HG03108 (cell line): ENCODE results near the gene BASP1.
"Not testable (repeated sequence)": the region's sequence is repeated elsewhere in the genome, so short reads cannot be mapped to it uniquely, and the experiment has no call there.

ENCODE experiments used
- ATAC-seq: cut with Tn5 transposase; IDR thresholded peaks from one replicate; pipeline ENCODE4 v1.9.1; 2021; ENCODE audit warnings: moderate library complexity; ENCODE audit not compliant: unreplicated experiment

Gene BASP1

GRCh38 chr5:17249029-17249634 lies 31.7 kb downstream of the BASP1 start:
- ATAC-seq, result no peak

DNA sequence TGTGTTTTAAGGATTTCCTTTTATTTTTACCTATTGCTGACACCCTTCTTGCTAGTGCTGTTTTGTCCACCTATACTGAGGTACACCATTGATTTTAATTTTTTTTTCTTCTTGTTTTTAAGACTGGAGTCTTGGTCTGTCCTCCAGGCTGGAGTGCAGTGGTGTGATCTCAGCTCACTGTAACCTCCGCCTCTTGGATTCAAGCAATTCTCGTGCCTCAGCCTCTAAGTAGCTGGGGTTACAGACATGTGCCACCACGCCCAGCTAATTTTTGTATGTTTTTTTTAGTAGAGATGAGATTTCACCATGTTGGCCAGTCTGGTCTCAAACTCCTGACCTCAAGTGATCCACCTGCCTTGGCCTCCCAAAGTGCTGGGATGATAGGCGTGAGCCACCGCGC lies 32.4 kb downstream of the BASP1 start:
- ATAC-seq, result not testable (repeated sequence)

DNA sequence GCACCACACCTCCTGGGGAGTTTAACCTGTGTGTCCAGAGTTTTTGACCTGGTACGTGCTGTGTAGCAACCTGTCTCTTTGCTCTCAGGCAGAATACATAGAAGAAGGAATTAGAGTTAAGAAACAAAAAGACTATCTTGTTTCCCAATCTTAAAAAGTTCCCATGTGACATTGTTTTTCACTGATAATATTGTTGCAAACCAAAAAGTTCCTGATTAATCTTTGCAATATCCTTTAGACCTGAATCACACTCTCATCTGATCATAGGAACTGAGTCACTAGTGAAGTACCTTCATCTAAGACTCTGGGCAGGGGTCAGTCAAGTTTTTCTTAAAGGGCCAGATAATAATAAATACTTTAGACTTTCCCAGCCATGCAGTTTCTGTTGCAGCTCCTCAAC lies 35.1 kb downstream of the BASP1 start:
- no peak for ATAC-seq

- ATAC-seq, result peak; percentile 39
Observed at GRCh38 chr5:17255471-17256021, 38.1 kb downstream of the BASP1 start.

- no peak for ATAC-seq
Observed at GRCh38 chr5:17256171-17256570, 38.7 kb downstream of the BASP1 start.

- ATAC-seq, result no peak
Observed at GRCh38 chr5:17256839-17257238, 39.4 kb downstream of the BASP1 start.

DNA sequence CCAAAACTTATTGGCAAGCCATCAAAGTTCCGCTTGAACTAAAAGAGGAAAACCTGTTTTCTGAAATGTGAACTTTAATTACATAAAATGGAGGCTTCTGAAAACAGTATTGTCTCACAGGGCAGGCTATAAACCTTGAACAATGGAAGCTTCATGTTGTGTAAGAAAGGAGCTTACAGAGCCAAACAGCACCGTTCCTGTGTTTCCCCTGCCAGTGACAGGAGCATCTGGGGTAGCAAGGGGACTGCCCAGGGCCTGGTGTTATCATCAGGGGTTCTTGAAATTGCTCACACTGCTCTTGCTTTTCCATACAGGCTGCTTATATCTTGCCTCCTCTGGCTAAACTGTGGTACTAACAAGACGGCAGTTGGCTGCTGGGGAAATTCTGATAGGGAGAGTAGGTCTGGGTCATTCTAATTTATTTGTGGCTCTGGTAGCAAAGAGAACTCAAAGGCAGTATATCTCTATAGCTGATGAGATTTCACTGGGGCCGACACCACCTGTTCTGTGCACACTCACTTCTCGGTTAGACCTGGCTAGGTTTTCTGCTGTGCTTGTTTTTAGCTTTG lies 40.4 kb downstream of the BASP1 start:
- ATAC-seq, result peak; percentile 65

DNA sequence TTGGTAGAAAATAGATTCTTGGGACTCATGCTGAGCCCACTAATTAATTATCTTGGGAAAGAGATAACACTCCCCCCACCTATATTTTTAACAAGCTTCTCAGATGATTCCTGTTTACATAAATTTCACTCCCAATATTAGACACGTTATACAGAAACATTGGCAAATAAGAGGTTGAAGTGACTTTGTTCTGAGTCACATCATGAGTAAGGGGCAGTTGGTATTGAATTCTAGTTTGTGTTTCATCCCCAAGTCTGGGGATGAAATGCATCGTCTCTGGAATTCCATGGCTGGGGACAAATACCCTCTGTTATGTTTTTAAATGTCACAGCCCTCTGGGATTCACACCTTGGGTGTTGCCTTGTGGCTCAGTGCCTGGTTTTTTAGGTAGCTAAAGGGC lies 41.0 kb downstream of the BASP1 start:
- no peak for ATAC-seq

DNA sequence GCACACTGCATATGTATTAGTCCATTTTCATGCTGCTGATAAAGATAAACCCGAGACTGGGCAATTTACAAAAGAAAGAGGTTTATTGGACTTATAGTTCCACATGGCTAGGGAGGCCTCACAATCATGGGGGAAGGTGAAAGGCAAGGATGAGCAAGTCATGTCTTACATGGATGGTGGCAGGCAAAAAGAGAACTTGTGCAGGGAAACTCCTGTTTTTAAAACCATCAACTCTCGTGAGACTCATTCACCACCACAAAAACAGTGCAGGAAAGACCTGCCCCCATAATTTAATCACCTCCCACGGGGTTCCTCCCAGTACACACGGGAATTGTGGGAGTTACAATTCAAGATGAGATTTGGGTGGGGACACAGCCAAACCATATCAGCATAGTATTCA lies 41.6 kb downstream of the BASP1 start:
- ATAC-seq, result not testable (repeated sequence)

- no peak for ATAC-seq
Observed at GRCh38 chr5:17259630-17260257, 42.3 kb downstream of the BASP1 start.

DNA sequence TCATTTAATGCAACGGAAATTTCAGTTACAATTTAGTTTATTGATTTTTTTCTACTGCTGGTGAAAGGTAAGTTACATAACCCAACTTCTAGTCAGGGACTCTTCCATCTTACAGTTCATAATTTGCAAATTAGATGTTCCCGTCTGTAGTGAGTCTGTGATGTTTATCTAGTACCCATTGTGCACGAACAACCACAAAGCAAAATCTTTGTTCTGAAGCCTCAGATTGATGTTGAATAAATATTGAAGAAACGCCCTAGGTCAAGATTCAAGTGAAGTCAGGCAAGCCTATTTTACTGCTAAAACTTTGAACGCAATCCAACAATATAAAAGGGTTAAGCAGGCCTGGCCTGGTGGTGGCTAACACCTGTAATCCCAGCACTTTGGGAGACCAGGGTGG lies 43.1 kb downstream of the BASP1 start:
- no peak for ATAC-seq

GRCh38 chr5:17261075-17261474 lies 43.6 kb downstream of the BASP1 start:
- ATAC-seq, result no peak

- ATAC-seq, result no peak
Observed at GRCh38 chr5:17265041-17265440, 47.6 kb downstream of the BASP1 start.

GRCh38 chr5:17267106-17267505 lies 49.7 kb downstream of the BASP1 start:
- ATAC-seq, result peak; percentile 40

GRCh38 chr5:17269201-17269600 lies 51.8 kb downstream of the BASP1 start:
- peak; percentile 65 for ATAC-seq

DNA sequence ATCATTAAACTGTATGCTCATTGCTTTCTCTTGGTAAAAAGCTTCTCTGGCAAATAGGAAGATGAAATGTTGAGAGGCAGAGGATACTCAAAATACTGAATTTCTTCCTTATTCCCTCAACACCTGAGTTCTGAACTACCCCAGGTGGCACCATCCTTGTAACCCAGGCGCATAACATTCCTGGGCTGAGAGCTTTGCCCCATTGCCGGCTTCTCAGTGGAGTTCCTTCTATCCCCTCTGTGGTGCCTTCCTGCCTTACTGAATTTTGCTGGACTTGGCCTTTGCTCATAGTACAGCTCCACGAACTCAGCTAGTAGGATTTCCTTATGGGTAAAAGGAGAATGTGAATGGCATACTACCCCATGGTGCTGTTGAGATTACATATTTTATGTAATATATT lies 54.7 kb downstream of the BASP1 start:
- ATAC-seq, result no peak

DNA sequence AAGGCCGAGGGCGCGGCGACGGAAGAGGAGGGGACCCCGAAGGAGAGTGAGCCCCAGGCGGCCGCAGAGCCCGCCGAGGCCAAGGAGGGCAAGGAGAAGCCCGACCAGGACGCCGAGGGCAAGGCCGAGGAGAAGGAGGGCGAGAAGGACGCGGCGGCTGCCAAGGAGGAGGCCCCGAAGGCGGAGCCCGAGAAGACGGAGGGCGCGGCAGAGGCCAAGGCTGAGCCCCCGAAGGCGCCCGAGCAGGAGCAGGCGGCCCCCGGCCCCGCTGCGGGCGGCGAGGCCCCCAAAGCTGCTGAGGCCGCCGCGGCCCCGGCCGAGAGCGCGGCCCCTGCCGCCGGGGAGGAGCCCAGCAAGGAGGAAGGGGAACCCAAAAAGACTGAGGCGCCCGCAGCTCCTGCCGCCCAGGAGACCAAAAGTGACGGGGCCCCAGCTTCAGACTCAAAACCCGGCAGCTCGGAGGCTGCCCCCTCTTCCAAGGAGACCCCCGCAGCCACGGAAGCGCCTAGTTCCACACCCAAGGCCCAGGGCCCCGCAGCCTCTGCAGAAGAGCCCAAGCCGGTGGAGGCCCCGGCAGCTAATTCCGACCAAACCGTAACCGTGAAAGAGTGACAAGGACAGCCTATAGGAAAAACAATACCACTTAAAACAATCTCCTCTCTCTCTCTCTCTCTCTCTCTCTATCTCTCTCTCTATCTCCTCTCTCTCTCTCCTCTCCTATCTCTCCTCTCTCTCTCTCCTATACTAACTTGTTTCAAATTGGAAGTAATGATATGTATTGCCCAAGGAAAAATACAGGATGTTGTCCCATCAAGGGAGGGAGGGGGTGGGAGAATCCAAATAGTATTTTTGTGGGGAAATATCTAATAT lies 58.1 kb downstream of the BASP1 start:
- no peak for ATAC-seq

DNA sequence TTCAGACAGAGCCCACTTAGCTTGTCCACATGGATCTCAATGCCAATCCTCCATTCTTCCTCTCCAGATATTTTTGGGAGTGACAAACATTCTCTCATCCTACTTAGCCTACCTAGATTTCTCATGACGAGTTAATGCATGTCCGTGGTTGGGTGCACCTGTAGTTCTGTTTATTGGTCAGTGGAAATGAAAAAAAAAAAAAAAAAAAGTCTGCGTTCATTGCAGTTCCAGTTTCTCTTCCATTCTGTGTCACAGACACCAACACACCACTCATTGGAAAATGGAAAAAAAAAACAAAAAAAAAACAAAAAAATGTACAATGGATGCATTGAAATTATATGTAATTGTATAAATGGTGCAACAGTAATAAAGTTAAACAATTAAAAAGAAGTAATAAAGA lies 59.0 kb downstream of the BASP1 start:
- ATAC-seq, result peak; percentile 48

GRCh38 chr5:17277907-17278306 lies 60.5 kb downstream of the BASP1 start:
- ATAC-seq, result peak; percentile 39

DNA sequence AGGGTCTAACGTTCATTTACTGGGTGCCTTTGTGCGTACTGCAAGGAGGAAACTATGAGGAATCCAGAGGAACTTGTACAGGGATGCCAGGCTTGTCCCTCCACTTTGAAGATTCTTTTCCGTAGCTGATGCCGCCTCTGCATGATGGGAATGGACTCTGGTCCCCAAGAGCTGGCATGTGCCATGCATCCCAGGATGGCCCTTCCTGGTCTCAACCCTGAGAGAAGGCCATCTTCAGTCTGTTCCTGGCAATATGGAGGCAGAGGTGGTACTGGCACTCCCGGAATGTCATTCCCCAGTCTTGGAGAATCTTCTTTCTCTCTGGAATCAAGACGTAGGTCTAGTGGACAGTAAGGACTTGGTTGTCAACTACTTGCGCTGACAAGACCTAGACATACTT lies 61.5 kb downstream of the BASP1 start:
- ATAC-seq, result no peak

GRCh38 chr5:17279487-17279886 lies 62.1 kb downstream of the BASP1 start:
- ATAC-seq, result no peak
